Dermis microvascular lymphatic vessel endothelial cell (primary cell): ENCODE data around the gene ZSWIM3. TPM values are rescaled to one million over a fixed set of nuclear protein-coding genes. Genes with fewer than 3 reads are reported as not detected.
"Not testable (repeated sequence)": the region's sequence is repeated elsewhere in the genome, so short reads cannot be mapped to it uniquely, and the experiment has no call there.

Source experiments
- DNase-seq, 2 donors: peaks; one replicate each; pipeline versions ENCODE4 v3.0.0 to v3.0.0-alpha.2; 2010; ENCODE audit warnings: low read depth in 2 of 2
- total RNA-seq: library from RNA; depleted of rRNA; stranded (reverse); fragments of >200 nt; gene quantifications from 2 replicates; pipeline ENCODE4 v1.2.1, GENCODE V29; 2014

Gene ZSWIM3
- total RNA-seq, 1 donor from 2014 or later = 6.2 TPM

DNA sequence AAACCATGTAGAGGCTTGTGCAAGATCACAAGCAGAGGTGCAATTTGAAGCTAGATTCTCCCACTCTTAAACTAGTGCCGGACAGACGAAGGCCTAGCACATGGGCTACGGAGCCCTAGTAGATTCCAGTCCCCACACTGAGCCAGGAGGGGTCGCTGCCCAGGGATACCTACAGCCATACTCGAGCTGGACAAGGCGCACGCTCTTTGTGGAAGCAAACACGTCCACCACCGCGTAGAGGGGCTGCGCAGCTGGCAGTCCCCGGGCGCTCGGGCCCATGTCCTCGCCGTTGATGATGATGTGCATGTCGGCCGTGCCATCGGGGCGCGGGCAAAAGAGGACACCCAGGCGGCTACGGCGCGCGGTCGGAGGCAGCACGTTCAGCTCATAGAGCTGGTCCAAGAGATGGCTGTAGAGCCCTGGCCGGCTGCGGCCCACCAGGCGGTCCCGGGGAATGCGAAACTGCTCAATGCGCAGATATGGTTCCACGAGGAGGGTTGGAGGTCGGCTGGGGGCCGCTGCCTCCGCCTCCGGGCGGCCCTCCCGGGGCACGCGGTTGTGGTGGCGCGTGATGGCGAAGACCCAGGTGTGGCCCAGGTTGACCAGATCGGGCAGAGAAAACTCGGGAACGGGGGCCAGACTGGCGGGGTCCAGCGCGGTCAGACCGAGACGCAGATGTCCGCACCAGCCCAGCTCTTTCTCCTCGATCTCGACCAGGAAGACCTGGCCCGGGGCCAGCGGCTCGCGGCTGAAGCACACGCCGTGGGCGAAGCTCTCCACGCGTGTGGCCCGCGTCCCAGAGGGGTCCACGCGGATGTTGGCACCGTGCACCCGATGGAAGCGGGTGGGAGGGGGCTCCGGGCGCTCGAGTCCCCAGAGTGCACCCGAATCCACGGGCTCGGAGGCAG is 32.9 kb downstream of the ZSWIM3 start:
- DNase-seq = peak; percentile 82 to 93

DNA sequence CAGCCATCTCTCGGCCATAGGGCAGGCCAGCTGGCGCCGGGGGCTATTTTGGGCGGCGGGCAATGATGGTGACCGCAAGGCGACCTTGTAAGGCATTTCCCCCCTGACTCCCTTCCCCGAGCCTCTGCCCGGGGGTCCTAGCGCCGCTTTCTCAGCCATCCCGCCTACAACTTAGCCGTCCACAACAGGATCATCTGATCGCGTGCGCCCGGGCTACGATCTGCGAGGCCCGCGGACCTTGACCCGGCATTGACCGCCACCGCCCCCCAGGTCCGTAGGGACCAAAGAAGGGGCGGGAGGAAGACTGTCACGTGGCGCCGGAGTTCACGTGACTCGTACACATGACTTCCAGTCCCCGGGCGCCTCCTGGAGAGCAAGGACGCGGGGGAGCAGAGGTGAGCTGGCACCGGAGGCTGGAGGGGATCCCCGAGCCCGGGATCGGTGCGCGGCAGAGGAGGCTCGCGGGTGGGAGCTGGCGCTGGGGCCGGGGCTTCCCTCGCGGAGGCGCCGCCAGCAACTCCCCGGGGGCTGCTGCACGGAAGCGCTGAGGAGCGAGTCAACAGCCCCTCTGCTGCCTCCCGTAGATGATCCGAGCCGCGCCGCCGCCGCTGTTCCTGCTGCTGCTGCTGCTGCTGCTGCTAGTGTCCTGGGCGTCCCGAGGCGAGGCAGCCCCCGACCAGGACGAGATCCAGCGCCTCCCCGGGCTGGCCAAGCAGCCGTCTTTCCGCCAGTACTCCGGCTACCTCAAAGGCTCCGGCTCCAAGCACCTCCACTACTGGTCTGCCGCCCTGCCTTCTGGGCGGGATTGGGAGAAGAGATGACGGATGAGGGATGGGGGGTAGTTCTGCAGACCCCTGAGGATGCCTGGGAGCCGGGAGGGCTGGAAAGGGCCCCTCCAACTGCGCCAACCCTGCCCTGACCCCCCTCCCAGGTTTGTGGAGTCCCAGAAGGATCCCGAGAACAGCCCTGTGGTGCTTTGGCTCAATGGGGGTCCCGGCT is 33.9 kb downstream of the ZSWIM3 start, which contains the start of the genes CTSA and NEURL2:
Gene CTSA (plus strand): TSS at position 351 of the 999 bp plus-strand sequence. CDS start 234 bp downstream, at position 585.
Gene NEURL2 (minus strand): TSS at position 224 of the 999 bp plus-strand sequence. CDS start 217 bp downstream, at position 7.
- DNase-seq = peak; percentile 86 to 95

DNA sequence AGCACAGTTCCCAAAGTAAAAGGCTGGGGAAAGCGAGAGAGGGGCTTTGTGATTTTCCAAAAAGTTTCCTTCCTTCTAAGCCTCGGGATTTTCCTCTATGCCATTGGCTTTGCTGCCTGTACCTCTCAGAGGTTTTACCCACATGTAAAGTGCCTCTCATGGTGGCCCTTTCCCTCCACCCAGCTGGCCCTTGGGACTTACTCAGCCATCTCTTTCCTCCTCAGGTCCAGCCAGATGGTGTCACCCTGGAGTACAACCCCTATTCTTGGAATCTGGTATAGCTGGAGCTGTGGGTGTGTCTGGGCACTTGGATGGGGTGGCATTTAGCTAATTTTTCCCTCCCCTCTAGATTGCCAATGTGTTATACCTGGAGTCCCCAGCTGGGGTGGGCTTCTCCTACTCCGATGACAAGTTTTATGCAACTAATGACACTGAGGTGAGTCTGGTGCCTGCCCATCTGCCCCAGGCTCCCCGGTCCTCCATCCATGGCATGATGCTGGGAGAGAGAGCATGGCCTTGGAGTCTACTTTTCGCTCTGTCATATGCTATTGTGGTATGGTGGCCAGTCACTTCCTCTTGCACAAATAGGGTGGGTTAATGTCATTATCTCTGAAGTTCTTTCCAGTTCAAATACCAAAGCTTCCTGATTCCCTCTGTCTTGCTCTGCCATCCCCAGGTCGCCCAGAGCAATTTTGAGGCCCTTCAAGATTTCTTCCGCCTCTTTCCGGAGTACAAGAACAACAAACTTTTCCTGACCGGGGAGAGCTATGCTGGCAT is 34.8 kb downstream of the ZSWIM3 start:
- DNase-seq = peak in 1 of 2 donors; percentile 25

DNA sequence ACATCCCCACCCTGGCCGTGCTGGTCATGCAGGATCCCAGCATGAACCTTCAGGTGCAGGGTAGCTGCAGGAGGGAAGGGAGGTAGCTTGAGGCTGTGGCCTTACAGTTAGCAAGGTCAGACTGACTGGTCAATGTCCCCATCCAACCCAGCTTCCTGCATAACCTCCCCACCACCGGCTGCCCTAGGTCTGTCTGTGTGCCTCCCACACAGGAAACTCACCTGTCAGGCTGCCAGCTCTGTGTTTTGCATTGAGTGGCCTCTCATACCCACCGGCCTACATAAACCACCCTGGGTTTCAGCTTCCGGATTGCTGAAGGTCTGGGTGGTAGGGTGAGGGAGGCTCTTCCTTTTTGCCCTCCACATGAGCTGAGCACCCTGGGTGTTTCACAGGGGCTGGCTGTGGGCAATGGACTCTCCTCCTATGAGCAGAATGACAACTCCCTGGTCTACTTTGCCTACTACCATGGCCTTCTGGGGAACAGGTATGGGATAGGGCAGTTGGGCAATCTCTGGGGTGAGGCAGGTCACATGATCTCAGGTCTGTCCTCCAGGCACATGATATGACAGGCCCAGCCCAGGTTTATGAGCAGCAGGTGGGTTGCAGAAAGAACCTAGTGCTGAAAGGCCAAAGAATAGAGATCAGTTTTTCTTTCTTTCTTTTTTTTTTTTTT is 35.5 kb downstream of the ZSWIM3 start:
- DNase-seq = no peak

DNA sequence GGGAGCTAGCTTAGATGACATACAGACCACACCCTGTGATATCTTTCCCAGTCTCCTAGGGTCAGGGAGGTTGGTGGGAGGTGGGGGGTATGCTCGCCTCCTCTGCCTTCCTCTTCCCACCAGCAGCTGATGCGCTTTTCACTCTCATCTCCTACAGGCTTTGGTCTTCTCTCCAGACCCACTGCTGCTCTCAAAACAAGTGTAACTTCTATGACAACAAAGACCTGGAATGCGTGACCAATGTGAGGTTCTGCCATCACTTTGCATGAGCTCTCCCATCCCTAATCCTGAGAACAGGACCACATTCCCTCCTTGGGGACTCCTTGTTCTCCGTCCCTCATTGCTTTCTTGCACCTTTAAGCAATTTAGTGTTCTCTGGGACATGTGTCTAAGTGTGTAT is 36.4 kb downstream of the ZSWIM3 start:
- no peak for DNase-seq

DNA sequence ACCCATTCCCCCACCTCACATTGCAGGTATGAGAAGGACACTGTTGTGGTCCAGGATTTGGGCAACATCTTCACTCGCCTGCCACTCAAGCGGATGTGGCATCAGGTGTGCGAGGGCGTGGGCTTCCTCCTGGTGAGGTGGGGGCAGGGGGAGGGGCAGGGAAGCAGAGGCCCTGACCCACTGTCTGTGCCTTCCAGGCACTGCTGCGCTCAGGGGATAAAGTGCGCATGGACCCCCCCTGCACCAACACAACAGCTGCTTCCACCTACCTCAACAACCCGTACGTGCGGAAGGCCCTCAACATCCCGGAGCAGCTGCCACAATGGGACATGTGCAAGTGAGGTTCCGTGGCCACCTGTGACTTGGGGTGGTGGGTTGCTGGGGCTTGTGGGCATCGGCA is 37.4 kb downstream of the ZSWIM3 start:
- no peak for DNase-seq

DNA sequence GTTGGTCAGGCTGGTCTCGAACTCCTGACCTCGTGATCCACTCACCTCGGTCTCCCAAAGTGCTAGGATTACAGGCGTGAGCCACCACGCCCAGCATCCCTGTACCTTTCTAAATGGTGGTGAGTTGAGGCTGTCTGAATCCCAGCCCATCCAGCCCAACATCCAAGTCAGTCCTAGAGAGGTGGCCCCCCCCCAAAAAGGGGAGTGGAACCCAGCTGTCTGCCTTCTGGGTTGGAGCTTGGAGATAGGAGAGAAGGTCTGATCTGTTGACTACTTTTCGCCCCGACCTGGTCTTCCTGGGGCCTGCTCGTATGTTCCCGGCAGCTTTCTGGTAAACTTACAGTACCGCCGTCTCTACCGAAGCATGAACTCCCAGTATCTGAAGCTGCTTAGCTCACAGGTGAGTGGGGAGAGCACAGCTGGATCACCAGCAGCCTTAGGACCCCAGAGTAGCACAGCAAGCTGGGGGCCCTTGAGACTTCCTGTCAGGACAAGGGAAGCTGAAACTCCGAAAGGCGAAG is 39.3 kb downstream of the ZSWIM3 start:
- no peak for DNase-seq

DNA sequence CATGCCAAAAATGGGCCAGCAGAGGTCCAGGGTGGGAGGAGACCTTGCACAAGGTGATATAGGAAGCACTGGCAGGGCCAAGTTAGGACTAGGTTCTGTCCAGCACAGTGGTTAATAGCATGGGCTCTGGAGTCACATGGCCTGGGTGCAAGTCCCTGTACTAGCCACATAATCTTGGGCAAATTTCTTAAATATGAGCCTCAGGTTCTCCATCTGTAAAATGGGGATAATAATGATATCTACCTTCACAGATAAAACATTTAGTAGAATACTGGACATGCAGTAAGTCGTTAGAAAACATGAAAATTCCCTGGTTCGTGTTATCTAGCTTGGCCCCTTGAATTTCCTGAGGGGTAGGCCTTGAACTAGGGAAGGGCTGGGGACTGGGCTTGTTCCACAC is 39.9 kb downstream of the ZSWIM3 start:
- DNase-seq = no peak

DNA sequence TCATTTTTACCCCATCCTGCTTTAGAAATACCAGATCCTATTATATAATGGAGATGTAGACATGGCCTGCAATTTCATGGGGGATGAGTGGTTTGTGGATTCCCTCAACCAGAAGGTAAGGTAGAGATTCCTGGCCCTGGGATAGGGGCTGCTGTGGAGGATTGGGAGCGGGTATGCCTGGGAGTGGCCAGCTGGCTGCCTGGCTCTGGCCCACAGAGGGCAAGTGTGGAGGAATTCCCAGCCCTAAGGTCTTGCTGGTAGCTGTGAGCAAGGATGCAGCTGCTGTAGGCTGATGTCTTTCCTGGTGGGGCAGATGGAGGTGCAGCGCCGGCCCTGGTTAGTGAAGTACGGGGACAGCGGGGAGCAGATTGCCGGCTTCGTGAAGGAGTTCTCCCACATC is 40.3 kb downstream of the ZSWIM3 start:
- DNase-seq = no peak

DNA sequence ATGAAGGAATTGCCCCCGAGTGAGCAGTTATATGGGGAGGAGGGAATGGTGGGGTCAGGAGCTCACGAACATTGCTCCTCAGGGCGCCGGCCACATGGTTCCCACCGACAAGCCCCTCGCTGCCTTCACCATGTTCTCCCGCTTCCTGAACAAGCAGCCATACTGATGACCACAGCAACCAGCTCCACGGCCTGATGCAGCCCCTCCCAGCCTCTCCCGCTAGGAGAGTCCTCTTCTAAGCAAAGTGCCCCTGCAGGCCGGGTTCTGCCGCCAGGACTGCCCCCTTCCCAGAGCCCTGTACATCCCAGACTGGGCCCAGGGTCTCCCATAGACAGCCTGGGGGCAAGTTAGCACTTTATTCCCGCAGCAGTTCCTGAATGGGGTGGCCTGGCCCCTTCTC is 40.9 kb downstream of the ZSWIM3 start:
- DNase-seq = no peak

DNA sequence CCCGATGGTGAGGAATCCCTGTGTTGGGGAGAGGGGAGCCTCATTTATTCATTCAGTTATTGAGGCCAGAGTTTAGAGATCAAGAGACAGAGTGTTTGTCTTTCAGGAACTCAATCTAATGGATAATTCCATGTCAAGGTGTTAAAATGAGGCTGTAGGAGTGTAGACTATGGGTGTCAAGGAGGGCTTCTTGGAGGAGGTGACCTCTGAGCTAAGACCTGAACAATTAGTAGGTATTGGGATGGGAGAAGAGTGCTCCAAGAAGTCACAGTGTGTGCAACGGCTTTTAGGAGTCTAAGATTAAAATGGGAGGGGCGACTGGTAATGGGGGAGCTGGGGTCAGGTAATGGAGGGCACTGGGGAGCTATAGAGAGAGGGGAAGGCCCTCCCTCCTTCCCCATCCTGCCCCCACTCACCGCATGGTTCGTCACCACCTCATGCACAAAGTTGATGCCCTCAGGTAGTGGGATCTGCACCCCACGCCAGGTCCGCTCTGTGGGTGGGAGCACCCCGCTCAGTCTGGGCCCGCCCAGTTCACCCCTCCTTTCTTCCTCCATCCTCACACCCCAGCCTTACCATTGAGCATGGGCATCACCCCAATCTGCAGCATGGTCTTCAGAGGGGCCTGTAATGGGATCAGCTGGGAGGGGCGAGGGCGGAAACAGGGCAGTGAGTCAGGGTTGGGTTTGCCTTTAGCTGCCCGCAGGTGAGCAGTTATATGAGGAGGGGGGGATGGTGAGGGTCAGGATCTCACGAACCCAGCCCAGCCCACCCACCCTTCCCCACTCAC is 41.8 kb downstream of the ZSWIM3 start:
- DNase-seq = no peak

DNA sequence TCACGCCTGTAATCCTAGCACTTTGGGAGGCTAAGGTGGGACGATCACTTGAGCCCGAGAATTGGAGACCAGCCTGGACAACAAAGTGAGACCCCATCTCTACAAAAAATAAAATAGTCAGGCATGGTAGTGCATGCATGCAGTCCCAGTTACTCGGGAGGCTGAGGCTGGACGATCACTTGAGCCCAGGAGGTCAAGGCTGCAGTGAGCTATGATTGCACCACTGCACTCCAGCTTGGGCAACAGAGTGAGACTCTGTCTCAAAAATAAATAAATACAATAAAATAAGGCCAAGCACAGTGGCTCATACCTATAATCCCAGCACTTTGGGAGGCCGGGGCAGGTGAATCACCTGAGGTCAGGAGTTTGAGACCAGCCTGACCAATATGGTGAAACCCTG is 43.9 kb downstream of the ZSWIM3 start:
- DNase-seq = not testable (repeated sequence)

DNA sequence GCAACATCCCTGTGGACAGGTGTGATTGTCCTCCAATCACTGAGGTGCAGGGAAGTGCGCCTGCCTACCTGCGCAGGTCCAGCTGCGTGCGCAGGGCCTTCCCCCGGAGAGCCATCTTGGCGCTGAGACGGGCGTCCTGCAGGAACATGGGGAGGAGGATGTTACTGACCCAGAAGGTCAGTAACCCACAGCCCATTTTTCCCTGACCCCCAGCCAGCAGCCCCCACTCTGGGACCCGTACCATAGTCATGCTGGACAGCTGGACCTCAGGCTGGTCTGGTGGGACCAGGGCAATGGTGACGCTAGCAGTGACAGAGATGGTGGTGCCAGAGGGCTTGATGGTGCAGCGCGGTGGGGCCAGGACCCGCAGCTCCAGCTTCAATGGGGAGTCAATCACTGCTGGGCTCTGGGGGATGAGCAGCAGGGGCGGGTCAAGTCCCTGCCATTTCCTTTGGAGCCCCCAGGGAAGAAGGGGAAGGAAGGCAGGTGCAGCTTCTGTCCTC is 44.8 kb downstream of the ZSWIM3 start:
- DNase-seq = no peak

DNA sequence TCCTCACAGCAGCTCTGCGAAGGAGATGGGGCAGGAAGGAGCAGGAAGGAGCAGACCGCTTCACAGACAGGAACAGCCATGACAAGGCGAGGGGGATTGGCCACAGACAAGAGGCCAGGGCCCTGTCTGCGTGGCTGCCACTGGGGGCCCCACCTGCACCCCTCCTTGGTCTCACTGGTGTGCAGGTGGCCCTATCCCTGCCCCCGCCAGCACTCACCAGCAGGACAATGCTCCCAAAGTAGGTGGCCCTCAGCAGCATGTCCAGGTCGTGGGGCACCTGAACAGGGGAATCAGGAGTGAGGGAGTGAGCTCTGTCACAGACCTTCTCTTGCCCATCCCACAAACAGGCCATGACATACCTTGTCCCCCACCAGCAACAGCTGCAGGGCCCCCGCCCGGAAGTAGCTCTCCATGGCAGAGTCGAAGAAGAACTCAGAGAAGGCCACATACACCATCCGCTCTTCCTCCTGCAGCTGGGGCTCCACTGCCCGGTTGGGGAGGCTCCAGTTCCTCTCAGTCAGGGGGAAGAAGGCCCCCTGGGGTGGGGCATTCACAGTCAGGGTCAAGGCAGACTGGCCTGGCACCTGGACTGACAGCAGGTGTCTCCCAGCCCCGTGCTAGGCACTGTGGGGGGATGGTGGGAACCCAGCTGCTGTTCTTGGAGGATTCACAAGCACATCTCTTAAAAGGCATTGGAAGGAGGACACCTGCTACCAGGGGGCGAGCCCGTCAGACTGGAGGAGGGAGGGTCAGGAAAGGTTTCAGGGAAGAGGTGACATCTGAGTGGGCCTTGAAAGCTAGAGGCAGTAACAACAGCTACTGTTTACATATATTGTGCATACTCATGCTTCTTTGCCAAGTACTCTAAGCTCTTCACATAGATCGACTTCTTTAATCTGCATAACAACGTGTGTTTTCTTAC is 47.4 kb downstream of the ZSWIM3 start:
- DNase-seq = no peak

DNA sequence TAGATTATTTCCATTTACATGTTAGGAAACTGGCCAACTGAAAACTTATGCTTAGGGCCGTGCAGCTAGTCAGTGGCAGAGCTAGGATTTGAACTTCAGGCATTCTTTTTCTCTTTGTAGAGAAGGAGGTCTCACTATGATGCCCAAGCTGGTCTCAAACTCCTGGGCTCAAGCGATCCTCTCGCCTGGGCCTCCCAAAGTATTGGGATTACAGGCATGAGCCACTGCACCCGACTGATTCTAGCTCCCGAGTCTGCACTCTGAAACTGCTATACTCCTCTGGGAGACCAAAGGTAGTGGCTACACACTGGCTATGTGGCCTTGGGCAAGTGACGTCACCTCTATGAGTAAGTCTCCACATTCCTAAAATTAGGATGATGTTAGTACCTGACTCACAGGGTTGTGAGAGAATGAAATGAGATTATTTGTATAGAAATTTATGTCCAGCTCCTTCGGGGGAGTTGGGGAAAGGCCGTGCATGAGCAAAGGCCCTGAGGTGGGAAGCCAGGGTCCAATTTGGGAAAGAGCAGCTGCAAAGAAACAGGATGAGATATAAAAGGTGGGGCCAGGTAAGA is 48.2 kb downstream of the ZSWIM3 start:
- no peak for DNase-seq

DNA sequence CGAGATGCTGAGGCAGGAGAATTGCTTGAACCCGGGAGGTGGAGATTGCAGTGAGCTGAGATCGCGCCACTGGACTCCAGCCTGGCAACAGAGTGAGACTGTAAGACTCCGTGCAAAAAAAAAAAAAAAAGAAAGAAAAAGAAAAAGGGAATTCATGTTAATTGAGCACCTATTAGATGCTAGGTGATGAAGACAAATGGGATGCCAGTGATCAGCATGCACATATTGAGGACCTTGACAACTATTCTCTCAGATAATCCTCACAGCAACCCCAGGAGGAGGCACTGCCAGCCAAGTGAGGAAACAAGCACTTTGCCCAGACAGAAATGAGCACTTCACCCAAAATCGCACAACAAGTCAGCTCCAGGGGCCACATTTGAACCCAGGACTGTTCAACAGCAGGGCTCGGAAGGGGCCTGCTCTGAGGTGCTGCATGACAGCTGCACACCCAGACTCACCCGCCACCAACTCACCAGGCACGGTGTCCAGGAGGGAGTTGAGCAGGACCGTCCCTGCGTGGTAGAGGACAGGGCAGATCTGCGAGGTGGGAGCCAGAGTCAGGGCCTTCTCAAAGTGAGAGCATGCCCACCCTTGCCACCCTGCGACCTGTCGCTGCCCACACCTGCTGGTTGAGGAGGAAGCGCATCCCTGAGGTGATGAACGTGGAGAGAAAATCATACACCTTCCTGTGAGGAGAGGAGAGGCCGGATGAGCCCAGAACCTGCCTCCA is 50.0 kb downstream of the ZSWIM3 start:
- no peak for DNase-seq

DNA sequence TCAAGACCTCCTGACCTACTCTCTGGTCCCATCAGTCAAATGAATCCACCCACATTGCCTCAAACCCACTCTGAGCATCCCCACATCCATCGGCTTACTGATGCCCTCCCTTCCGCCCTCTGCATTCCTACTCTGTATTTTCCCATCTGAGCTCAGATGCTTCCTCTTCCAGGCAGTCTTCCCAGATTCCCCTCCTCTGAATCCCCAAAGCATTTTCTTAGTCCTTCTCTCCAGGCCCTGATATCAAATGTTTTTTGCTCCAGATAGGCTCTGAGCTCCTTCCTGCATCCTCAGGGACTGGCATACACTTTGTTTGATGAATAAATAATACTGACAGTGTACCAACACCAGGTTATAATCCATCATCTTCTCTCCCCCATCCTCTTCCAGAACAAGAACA is 50.7 kb downstream of the ZSWIM3 start:
- no peak for DNase-seq
